Measurements from ENCODE around the gene ISG20L2. TPM values are rescaled to one million over a fixed set of nuclear protein-coding genes. Genes with fewer than 3 reads are reported as not detected.

The ISG20L2 gene
- total RNA-seq, 1 donor from 2014 or later: 12.8 TPM

Other genes starting within 250 kb of the ISG20L2 start
- gene MEF2D, start 228.0 kb downstream of the ISG20L2 start, total RNA-seq: 59.2 and 62.2 TPM in 2 replicates
- 0.24 and 0.52 TPM in 2 replicates for gene IQGAP3, start 156.2 kb downstream of the ISG20L2 start, total RNA-seq
- gene TTC24, start 149.0 kb downstream of the ISG20L2 start, total RNA-seq: 0.19 TPM in 1 of 2 replicates, not detected in the other
- 51.9 and 55.3 TPM in 2 replicates for gene NAXE, start 137.0 kb downstream of the ISG20L2 start, total RNA-seq
- gene GPATCH4, start 127.3 kb downstream of the ISG20L2 start, total RNA-seq: 23.4 and 29.6 TPM in 2 replicates
- not detected in 2 replicates for gene HAPLN2, start 109.4 kb downstream of the ISG20L2 start, total RNA-seq
- gene BCAN, start 86.6 kb downstream of the ISG20L2 start, total RNA-seq: 0.11 TPM in 1 of 2 replicates, not detected in the other
- gene NES, start 51.4 kb downstream of the ISG20L2 start, total RNA-seq: 1,770 and 2,264 TPM in 2 replicates
- 5.3 and 6.2 TPM in 2 replicates for gene CRABP2, start 23.2 kb downstream of the ISG20L2 start, total RNA-seq
- gene METTL25B, start 297 bp downstream of the ISG20L2 start, total RNA-seq: 8.9 and 13.5 TPM in 2 replicates
- 60.6 and 65.6 TPM in 2 replicates for gene MRPL24, start 12.3 kb upstream of the ISG20L2 start, total RNA-seq
- 299 and 305 TPM in 2 replicates for gene HDGF, start 22.9 kb upstream of the ISG20L2 start, total RNA-seq
- 50.1 and 52.6 TPM in 2 replicates for gene PRCC, start 38.8 kb upstream of the ISG20L2 start, total RNA-seq
- gene SH2D2A, start 88.1 kb upstream of the ISG20L2 start, total RNA-seq: not detected in 2 replicates
- gene INSRR, start 130.4 kb upstream of the ISG20L2 start, total RNA-seq: 0.05 TPM in 1 of 2 replicates, not detected in the other
- gene NTRK1, start 132.1 kb upstream of the ISG20L2 start, total RNA-seq: 0.10 and 2.5 TPM in 2 replicates
- gene PEAR1, start 165.0 kb upstream of the ISG20L2 start, total RNA-seq: 0.05 TPM in 1 of 2 replicates, not detected in the other
- gene LRRC71, start 191.9 kb upstream of the ISG20L2 start, total RNA-seq: not detected in 2 replicates